Heart left ventricle (tissue), 16 donors: ENCODE measurements around the gene MUSK. TPM values are rescaled to one million over a fixed set of nuclear protein-coding genes. Genes with fewer than 3 reads are reported as not detected.

Experiments used
- ATAC-seq, 4 donors: fragments of 200-7000 bp; cut with Tn5 transposase; one replicate each; pipeline ENCODE4 v1.9.1; 2020 to 2022; ENCODE audit warnings: moderate library complexity in 4 of 4, mild to moderate bottlenecking in 3 of 4, moderate number of reproducible peaks in 1 of 4
- DNase-seq, 5 donors: peaks; one replicate each; pipeline ENCODE4 v3.0.0-alpha.2; 2020
- H3K27ac ChIP-seq, 12 donors: fragments of 200-600 bp; sonication (generic) in 4 of 12; one replicate each; pipeline versions ENCODE4 v1.5.0 to v1.8.0; 2016 to 2022; ENCODE audit warnings: mild to moderate bottlenecking in 2 of 12
- H3K27me3 ChIP-seq, 9 donors: fragments of 200-600 bp; sonication (generic) in 2 of 9; one replicate each; pipeline versions ENCODE4 v1.5.1 to v1.8.0; 2016 to 2022; ENCODE audit warnings: mild to moderate bottlenecking in 3 of 9
- H3K36me3 ChIP-seq, 9 donors: fragments of 200-600 bp; sonication (generic) in 2 of 9; one replicate each; pipeline versions ENCODE4 v1.5.0 to v1.8.0; 2018 to 2022; ENCODE audit warnings: mild to moderate bottlenecking in 2 of 9
- H3K4me1 ChIP-seq, 12 donors: fragments of 200-600 bp; sonication (generic) in 4 of 12; one replicate each; pipeline versions ENCODE4 v1.5.0 to v1.8.0; 2016 to 2022; ENCODE audit warnings: mild to moderate bottlenecking in 3 of 12
- H3K4me3 ChIP-seq, 12 donors: fragments of 200-600 bp; sonication (generic) in 4 of 12; one replicate each; pipeline versions ENCODE4 v1.5.0 to v1.8.0; 2017 to 2022; ENCODE audit warnings: mild to moderate bottlenecking in 9 of 12, moderate library complexity in 4 of 12
- H3K9me3 ChIP-seq, 12 donors: fragments of 200-600 bp; sonication (generic) in 4 of 12; one replicate each; pipeline versions ENCODE4 v1.5.0 to v1.8.0; 2016 to 2022; ENCODE audit warnings: mild to moderate bottlenecking in 1 of 12
- CTCF ChIP-seq, 12 donors: fragments of 200-600 bp; sonication (generic) in 4 of 12; IDR thresholded peaks; one replicate each; pipeline versions ENCODE4 v1.5.0 to v1.8.0; 2018 to 2022; ENCODE audit warnings: antibody characterized with exemption in 12 of 12, mild to moderate bottlenecking in 5 of 12
- POLR2A ChIP-seq, 2 donors: fragments of 450-650 bp; IDR thresholded peaks; one replicate each; pipeline ENCODE4 v1.6.1; 2017; ENCODE audit warnings: antibody characterized with exemption in 2 of 2, mild to moderate bottlenecking in 2 of 2, moderate library complexity in 2 of 2
- WGBS, 4 donors: extraction: QIAGEN DNeasy Blood & Tissue Kit in 2 of 4; methylation state at CpG; one replicate each; pipeline versions ENCODE4 v1.1.5 to v1.1.7; 2013 to 2018; 5-methylcytosine and 5-hydroxymethylcytosine counted together
- intact Hi-C, 10 donors: fragments of 100-400 bp; cut with DNase I; formaldehyde crosslinking; loops; one replicate each; pipeline versions ENCODE4 v1.11.1 to v1.14.2; 2022
- polyA plus RNA-seq, 2 donors: library from polyadenylated mRNA; stranded (reverse); fragments of 200-250 nt; gene quantifications; one replicate each; pipeline ENCODE4 v1.2.3, GENCODE V29; 2013
- total RNA-seq, 9 donors: library from RNA; depleted of rRNA in 2 of 9; stranded (reverse); fragments of >200 nt in 2 of 9; fragmentation: NEBNext Ultra II Directional in 3 of 9; extraction: Animal tissue kit (Norgen Biotek cat#: 25700) in 3 of 9; gene quantifications; one replicate each; pipeline versions ENCODE4 v1.1.0 to v1.2.4, GENCODE V29; 2016 to 2023
- donor health status: ischemic (EF 13 %, LVEDD 7.1; RV severe dilation, severe dysfunction).
- donor health status: healthy with polysubstance abuse.
- donor health status: DM: no; HTN: yes; CAD: no.
- donor health status: DM: no; HTN: no; CAD: no.
- donor health status: ischemic (EF 25% LVEDD 6.9; RV normal size, moderate dysfunction).
- donor health status: ischemic (EF 25% LVEDD 5.7; RV mildly dilated, moderate dysfunction).
- donor health status: healthy.
- donor health status: DM: yes; HTN: yes; CAD: no.
- donor health status: ischemic (EF 35%, LVEDD 5.7; RV mildly dilated, moderate dysfunction).
- donor health status: nonischemic (EF 11% LVEDD 7.7; RV severe dilation, severe dysfunction).
- donor health status: DM: yes; HTN: yes; CAD: no.
- donor health status: PGD.
- donor health status: ischemic (EF 29% LVEDD 5.4; RV normal size, mild dysfunction).
- donor health status: nonischemic (EF 23%, LVEDD 6.1; RV moderate dilation, normal function).

Gene MUSK
- total and polyA plus RNA-seq, 11 donors: 0.23 to 6.0 (median 0.77) TPM

- H3K36me3 ChIP-seq: no peaks in the 10 kb centered on the region
- H3K9me3 ChIP-seq: no peaks in the 10 kb centered on the region
- H3K27me3 ChIP-seq: peaks cover 0 to 4% (median 0%) of the 10 kb centered on the region in 9 donors
- WGBS, 4 donors: 67 to 82% (median 74%) methylated on average over 3 of the region's 3 CpGs
- no peaks in the 10 kb centered on the region for H3K4me1 ChIP-seq
- TF ChIP-seq CTCF (IDR thresholded peaks at IDR 0.05) (no peak), POLR2A (IDR thresholded peaks at IDR 0.05) (no peak)
- no peak overlapping the region for H3K4me3 ChIP-seq
- intact Hi-C loops: no loop called here
- H3K27ac ChIP-seq: no peak overlapping the region
- no peak for DNase-seq
- ATAC-seq: no peak
Measured at GRCh38 chr9:110812886-110813285, 144.3 kb downstream of the MUSK start.

GRCh38 chr9:110814159-110814558 lies 145.6 kb downstream of the MUSK start:
- no peak for DNase-seq
- TF ChIP-seq CTCF (IDR thresholded peaks at IDR 0.05) (no peak), POLR2A (IDR thresholded peaks at IDR 0.05) (no peak)
- intact Hi-C loops: no loop called here
- H3K27me3 ChIP-seq: peaks cover 0 to 4% (median 0%) of the 10 kb centered on the region in 9 donors
- WGBS, 4 donors: 36 to 61% (median 58%) methylated on average over 2 of the region's 2 CpGs
- H3K4me1 ChIP-seq: no peaks in the 10 kb centered on the region
- no peaks in the 10 kb centered on the region for H3K36me3 ChIP-seq
- no peak for ATAC-seq
- no peak overlapping the region for H3K4me3 ChIP-seq
- H3K27ac ChIP-seq: no peak overlapping the region
- no peaks in the 10 kb centered on the region for H3K9me3 ChIP-seq

- no peak for DNase-seq
- Histone ChIP-seq H3K36me3 (no peaks in the 10 kb centered on the region), H3K4me1 (peaks cover 0 to 3% (median 0%) of the 10 kb centered on the region in 12 donors), H3K4me3 (no peak overlapping the region), H3K27me3 (peaks cover 0 to 4% (median 0%) of the 10 kb centered on the region in 9 donors), H3K27ac (no peak overlapping the region), H3K9me3 (no peaks in the 10 kb centered on the region)
- ATAC-seq: no peak
- intact Hi-C loops: no loop called here
- TF ChIP-seq CTCF (IDR thresholded peaks at IDR 0.05) (no peak), POLR2A (IDR thresholded peaks at IDR 0.05) (no peak)
- WGBS, 4 donors: 72 to 91% (median 80%) methylated on average over 1 of the region's 1 CpG
Measured at GRCh38 chr9:110815361-110815760, 146.8 kb downstream of the MUSK start.

GRCh38 chr9:110820381-110820780 lies 151.8 kb downstream of the MUSK start:
- H3K4me1 ChIP-seq: peaks cover 0 to 6% (median 0%) of the 10 kb centered on the region in 12 donors
- H3K4me3 ChIP-seq: no peak overlapping the region
- no peak overlapping the region for H3K27ac ChIP-seq
- 0 to 12% (median 6%) methylated on average over 1 of the region's 1 CpG for WGBS, 4 donors
- H3K36me3 ChIP-seq: no peaks in the 10 kb centered on the region
- no peaks in the 10 kb centered on the region for H3K27me3 ChIP-seq
- ATAC-seq (no peak), DNase-seq (no peak)
- intact Hi-C loops: no loop called here
- no peak for TF ChIP-seq POLR2A (IDR thresholded peaks at IDR 0.05)
- no peak for TF ChIP-seq CTCF (IDR thresholded peaks at IDR 0.05)
- H3K9me3 ChIP-seq: peaks cover 0 to 14% (median 0%) of the 10 kb centered on the region in 12 donors
